Stimulated activated CD4-positive, alpha-beta T cell treated with anti-CD3 and anti-CD28 coated beads, Interleukin-4, amount 100 ng/mL, for 4 hours (primary cell): ENCODE measurements around the gene ADGRV1.

Experiments
- DNase-seq, 2 experiments: peaks; one replicate each; pipeline ENCODE4 v3.0.0-alpha.2; 2020

The ADGRV1 gene, protein sequence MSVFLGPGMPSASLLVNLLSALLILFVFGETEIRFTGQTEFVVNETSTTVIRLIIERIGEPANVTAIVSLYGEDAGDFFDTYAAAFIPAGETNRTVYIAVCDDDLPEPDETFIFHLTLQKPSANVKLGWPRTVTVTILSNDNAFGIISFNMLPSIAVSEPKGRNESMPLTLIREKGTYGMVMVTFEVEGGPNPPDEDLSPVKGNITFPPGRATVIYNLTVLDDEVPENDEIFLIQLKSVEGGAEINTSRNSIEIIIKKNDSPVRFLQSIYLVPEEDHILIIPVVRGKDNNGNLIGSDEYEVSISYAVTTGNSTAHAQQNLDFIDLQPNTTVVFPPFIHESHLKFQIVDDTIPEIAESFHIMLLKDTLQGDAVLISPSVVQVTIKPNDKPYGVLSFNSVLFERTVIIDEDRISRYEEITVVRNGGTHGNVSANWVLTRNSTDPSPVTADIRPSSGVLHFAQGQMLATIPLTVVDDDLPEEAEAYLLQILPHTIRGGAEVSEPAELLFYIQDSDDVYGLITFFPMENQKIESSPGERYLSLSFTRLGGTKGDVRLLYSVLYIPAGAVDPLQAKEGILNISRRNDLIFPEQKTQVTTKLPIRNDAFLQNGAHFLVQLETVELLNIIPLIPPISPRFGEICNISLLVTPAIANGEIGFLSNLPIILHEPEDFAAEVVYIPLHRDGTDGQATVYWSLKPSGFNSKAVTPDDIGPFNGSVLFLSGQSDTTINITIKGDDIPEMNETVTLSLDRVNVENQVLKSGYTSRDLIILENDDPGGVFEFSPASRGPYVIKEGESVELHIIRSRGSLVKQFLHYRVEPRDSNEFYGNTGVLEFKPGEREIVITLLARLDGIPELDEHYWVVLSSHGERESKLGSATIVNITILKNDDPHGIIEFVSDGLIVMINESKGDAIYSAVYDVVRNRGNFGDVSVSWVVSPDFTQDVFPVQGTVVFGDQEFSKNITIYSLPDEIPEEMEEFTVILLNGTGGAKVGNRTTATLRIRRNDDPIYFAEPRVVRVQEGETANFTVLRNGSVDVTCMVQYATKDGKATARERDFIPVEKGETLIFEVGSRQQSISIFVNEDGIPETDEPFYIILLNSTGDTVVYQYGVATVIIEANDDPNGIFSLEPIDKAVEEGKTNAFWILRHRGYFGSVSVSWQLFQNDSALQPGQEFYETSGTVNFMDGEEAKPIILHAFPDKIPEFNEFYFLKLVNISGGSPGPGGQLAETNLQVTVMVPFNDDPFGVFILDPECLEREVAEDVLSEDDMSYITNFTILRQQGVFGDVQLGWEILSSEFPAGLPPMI (N-terminal part only)

DNA sequence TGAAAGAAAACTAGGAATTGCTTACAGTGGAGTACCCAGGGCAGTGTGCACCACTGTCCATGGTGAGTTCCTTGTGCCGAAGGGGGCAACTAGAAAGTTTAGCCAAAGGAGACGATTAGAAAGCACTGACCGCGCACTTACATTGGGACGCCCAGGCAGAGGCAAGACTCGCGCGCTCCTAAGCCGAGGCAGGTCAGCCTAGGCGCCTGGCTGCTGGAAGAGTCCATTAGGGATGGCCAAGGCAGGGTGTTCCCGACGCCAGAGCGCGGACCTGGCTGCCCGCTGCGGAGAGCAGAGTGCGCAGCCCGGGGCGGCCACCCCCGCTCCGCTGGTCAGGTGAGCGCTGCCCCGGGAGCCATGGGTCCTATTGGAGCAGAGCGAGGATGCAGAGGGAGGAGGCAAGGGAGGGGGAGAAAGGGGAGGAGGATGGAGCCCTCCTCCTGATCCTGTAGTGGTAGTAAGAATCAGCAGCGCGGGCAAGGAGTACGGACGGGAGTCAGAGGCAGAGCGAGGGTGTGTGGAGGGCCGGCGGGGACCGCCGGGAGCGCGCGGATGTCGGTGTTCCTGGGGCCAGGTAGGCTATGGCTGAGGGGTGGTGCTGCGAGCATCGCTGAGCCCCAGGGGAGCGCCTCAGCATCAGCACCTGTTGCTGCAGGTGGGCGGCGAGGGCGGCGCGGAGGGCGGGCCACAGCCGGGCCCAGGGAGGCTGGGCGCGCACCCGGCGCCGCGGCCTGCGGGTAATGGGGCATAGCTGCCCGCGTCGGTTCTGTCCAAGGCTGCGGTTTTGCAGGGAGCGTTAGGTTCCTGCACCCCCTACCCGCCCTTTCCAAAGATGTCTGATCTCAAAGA lies at the start of gene ADGRV1:
ADGRV1 (plus strand) TSS at position 454 of the 849 bp plus-strand sequence; CDS start at position 553, 99 bp downstream.
- DNase-seq = no peak

DNA sequence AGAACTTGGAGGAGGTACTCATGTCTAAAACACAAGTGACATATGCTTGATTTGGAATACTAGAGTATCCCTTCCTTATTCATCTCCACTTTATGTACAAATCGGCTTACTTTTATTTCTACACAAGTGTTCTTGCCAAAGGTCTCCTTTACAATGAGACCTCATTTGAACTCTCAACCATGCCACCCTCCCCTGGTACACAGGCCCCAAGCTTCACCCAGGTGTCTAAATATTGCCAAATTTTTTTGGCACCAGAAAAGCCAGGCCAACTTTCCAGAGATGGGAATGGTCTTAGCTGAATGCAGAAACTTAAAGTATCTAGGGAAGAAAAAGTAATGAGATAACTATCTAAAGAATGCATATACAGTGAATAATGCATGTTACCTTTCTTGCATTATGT lies 48.2 kb upstream of the ADGRV1 start:
- DNase-seq = no peak

DNA sequence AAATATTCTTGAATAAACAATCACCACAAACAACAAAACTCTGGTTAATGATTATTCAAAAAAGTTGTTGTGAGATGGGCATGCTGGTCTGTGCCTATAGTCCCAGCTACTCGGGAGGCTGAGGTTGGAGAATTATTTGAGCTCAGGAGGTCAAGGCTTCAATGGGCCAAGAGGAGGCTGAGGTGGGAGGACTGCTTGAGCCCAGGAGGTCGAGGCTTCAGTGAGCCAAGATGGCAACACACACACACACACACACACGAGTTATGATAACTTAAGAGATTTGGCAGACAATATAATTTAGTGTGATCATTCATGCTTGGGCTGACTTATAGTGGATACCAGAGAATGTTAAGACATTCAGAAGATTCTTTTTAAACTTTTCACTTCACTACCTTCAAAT lies 44.1 kb upstream of the ADGRV1 start:
- DNase-seq = no peak

DNA sequence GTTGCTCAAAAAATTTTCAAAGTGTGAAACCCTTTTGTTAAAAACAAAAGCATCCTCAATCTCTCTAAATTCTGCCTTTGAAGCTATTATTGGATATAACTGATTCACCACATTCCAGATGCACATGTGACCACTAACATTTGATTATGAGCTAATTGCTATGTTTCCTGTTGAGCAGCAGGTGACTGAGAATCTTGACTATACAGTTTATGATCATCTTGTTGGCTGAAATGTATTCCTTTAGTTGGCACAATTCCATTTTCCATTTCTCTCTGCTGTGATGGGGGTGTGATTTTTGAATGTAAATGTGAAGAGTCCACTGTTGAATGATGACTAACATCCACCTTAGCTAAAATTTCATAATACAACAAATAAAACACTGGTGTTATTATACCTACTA lies 39.9 kb upstream of the ADGRV1 start:
- DNase-seq = no peak

DNA sequence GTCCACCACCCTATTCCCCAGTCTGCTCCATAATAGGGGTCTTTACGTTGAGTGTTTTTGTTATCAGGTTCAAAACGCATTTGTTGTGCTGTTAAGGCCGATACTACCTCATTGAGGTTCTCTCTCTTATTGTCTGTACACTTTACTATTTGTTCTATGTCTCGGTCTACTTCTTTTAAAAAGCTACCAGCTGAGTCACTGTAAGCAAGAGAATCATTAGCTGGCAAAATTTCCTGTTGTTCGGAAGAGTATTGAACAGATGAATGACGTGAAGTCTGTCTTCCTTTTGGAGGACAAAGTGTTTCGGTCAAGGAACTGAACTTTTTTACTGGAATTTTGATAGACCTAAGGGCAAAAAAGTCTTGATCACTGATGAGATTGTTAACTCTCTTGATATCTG lies 39.5 kb upstream of the ADGRV1 start:
- DNase-seq = no peak

DNA sequence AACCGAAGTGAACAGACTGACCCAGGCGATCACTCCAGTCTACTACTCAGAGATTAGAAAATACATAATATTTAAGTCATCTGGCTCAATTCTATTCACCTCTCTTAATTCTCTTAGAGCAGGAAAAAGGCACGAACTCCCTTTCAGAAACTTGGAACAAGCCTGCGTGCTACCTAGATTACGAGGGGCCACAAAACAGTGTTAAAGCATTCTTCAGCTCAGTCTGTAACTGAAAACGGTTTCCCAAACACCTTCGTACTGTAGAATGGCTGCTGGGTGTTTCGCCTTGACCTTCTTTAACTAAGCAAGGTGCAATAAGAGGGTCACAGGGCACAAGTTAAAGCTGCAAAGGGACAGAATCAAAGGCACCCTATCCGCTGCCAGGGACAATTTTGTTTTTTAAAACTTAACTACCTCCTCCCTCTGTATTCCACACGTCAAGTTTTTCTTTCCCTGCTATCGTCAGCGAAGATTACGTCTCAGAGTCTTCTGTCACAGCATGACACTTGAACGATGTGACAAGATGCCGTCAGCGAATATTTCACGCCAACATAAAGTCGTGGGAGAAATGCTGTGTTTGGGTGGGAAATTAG lies 29.9 kb upstream of the ADGRV1 start:
- no peak for DNase-seq

DNA sequence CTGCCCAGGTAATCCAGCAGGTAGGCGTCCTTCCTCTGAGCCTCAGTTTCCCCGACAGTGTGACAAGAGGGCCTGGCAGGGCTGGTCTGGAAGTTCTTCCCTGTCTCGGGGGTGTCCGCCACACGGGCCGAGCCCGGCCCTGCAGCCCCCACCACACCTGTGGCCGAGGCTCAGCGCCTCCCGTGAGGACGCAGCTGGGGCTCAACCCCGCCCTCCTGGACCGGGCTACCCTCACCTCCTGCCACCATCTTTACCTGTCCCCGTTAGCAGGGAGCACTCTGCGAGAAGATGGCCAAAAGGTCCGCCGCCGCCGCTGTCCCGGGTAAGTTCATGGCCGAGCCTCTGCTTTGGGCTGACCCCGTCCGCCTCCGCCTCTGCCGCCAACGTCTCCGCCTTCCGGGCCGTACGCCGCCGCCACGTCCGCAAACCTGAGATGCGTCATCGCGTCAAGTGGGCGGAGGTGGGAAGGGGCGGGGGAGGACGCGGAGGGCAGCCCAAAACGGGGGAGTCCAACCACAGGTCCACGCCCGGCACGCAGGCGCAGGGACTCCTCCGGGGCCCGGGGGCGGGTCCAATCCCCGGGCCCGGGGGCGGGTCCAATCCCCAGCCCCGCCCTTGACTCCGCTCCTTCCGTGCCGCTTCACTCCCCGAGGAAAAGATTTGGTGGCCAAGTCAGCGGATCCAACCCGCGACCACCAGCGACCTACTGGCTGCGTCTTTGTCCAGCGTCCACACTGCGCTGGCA lies 29.2 kb upstream of the ADGRV1 start, which contains the start of gene LYSMD3:
LYSMD3 (minus strand) TSS at position 391 of the 745 bp plus-strand sequence. CDS start 4,295 bp downstream, outside the sequence.
- peak; percentile 96 for DNase-seq

DNA sequence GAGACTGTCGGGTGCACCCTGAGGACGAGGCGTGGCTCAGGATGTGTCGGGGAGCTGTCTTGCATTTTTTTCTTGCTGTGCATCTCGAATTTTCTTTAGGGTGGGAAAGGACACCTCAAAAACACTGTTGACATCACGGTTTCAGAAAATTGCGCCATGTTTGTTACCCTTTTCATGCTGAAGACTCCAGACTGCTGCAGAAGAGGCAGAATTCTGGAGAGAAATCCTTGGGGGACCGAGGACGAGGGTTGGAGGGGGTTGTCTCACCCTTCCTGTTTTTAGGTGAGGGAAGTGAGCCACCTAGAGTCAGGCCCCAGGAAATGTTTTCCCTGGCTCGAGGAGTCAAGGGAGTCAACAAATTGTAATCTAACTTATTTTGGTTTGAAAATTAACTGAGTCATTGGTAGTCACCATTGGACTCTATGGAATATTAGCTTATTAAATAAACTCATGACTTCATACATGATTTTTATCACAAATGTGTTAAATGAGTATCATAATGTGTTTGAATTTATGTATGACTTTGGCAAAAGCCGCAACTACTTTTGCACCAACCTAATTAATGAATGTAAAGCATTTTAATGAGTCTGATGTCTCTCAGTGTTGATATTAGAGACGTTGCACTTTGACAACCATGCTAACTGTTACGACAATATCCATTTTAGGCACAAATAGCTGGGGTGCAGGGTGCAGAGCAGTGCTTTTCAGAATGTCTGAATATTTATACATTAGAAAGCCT lies 28.5 kb upstream of the ADGRV1 start:
- DNase-seq = peak; percentile 31 to 55

DNA sequence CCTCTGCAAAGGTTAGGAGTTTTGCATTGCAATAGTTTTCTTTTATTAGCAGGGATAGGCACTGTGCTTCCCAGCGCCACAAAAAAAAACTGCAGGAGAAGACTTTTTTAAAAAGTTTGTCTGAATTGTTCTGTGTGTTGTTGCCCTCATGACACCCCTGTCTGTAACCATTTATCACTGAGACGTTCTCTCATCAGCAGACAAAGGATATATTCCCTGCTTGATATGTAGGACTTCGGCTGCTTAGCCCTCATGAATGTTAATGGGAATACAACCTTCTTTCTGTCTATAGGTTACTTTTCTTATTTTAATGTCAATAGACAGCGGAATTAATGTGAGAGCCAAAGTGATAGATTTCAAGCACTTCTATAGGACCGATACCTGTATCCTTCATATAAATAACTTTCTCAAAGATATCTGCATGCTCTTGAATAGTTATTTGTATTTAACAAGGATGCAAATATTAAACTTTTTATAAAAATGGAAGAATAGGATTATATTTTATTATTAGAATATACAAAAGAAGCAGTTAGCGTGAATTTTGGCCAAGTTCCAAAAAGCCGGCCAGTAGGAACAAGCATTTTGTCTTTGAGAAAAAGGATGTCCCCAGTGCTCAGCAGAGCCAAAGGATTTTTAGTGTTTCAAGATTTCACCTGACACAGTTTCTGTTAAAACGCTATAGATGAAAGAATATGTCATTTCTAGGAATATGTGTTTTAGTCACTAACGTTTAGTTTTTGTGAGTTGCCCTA lies 27.7 kb upstream of the ADGRV1 start:
- DNase-seq = no peak

DNA sequence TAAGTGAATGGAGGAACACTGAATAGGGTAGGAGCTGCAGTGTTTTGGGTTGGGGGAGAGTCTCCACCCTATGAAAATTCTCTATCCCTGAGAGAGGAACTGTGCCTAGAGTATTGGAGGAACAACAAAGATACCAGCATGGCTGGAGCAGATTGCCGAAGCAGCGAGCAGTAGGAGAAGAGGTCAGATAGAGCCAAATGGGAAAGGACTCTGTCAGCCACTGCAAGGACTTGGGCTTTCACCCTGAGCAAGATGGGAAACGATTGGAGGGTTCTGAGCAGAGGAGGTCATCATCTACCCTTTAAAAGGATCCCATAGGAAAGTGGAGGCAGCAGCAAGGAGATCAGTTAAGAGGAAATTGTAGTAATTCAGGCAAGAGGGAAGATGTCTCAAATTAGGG lies 24.8 kb upstream of the ADGRV1 start:
- DNase-seq = no peak

DNA sequence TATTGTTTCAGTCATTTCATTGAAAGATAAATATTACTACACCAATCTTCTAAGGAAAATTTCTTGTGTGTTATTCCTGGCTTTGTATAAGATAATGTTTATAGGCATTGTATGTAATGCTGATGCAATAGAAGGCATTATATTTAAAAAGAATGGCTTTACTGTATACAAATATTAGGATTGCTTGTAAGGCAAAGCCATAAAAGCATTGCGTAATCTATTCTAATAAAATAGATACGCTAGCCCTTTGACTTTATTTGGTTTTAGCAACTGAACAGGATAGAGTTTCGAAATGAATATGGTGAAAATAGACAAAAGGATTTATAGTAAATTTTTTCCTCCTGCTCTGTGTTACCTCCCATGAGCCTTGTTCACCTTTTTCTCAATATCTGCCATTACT lies 23.7 kb upstream of the ADGRV1 start:
- no peak for DNase-seq

DNA sequence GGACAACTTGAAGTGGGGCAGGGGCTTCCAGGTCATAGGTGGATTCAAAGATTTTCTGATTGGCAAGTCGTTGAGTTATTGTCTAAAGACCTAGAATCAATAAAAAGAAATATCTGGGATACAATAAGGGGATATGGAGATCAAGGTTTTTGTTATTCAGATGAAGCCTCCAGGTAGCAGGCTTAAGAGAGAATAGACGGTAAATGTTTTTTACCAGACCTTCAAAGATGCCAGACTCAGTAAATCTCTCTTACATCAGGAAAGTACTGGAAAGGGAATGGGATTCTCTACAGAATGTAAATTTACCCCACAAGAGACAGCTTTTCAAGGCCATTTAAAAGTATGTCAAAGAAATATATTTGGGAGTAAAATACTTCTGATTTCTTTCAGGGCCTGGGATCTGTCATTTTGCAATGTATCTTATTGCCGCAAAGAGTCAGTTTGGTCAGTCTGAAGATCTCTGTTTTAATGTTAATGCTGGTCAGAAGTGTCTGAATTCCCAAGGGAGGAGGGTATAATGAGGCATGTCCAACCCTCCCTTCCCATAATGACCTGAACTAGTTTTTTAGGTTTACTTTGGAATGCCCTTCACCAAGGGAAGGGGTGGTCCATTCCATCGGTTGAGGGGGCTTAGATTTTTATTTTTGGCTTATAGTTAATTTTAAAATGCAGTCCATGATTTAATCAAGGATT lies 15.6 kb upstream of the ADGRV1 start:
- DNase-seq = no peak

DNA sequence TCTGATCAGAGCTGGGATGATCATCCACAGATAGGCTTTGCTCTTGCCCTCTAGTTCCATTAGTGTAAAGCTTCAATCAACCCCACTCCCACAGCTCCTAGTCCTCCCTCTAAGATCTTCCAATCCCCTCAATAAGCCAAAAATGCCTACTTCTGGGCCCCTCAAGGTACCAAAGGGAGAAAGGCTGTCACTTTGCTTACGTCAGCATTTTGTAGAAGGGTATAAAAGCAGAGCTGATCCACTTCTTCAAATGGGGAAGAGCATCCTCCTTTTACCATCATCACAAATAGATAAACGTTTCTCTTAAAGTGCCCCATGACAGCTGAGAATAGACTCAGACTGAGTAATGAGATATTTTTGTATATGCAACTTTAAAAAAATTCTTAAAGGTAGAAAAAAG lies 13.1 kb upstream of the ADGRV1 start:
- no peak for DNase-seq

DNA sequence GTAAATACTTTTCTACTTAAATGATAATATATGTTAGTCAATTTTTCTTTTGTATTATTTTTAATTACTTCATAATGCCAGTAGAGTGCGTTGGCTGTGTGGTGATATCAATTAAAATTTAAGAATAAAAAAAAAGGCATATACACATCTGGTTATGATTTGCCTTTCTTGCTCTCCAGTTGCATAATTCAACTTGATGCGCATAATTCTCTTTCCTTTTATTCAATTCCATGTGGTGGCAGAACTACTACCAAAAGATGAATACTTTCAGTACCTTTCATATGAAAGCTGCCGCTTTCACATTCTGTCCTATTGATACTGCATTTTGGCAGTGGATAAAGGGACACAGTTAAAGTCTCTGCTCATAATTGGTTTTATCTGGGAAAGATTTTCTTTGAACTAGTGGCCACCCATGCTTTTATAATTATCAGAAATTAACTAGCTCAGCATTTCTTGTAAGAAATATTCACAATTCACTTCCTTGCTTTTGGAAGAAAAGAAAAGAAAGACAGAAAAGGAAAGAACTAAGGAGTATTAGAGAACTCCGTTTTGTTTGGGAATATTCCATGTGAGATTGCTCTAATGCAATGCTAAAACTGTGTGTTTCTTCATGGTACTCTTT lies 12.3 kb upstream of the ADGRV1 start:
- no peak for DNase-seq

DNA sequence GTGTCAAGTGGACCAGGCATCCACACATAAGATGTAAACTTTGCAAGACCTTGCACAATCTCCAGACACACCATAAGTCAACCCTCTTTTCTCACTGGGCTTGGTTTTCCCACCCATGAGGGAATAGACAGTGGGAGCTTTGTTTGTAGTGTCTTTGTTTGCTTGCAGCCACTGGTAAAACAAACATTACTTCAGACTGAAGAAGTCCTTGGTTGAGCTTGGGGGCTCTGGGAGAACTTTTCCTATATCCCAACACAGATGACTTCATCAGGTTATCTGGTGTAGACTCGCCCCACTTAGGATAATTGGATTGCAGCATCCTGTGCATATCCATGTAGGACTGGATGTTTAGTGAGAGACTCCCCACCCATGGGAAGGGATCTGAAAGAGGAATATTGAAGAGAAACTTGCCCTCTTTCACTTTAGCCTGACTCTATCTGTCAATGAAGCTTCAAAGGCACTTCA lies 11.5 kb upstream of the ADGRV1 start:
- no peak for DNase-seq

DNA sequence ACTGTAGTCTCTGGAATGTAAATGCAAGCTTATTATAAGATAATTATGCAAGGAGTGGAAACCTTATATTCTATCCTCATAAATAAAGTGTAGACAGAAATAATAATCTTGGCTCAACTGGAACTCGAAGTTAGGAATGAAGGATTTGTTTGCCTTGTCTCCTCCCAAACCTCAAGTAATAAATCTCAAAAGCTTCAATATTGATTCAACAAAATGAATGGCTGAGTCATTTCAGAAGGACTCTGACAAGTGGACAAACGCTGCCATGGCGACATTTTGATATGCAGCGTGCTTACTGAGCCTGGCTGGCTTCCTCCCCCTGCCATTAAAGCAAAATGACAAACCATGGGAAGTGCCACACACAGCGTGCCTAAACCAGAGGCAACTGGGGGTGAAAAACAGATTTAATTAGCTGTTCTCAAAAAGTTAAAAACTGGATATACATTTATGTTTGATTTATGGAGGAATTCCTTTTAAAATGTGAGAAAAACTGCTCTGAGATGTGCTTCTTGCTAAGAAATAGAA lies 10.5 kb upstream of the ADGRV1 start:
- no peak for DNase-seq

DNA sequence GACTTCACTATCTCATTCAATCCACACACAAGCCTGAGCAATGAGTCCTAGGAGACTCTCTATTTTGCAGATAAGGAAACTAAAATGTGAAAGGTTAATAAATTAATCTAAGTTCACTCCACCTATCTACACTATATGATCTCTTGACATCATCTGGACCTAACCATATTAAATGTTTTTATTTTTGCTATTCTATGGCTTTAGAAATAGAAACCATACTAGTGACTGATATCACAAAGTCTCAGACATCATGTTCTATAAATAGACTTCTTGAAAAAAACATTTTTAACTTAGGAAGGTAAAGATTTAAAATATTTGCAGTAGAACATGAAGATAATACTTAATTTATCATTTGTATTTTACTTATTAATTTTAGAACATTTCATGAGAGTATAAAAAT lies 9.4 kb upstream of the ADGRV1 start:
- DNase-seq = no peak
